ENCODE data around the gene BCAP31.
"Not testable (repeated sequence)": the region's sequence is repeated elsewhere in the genome, so short reads cannot be mapped to it uniquely, and the experiment has no call there.

The BCAP31 gene

DNA sequence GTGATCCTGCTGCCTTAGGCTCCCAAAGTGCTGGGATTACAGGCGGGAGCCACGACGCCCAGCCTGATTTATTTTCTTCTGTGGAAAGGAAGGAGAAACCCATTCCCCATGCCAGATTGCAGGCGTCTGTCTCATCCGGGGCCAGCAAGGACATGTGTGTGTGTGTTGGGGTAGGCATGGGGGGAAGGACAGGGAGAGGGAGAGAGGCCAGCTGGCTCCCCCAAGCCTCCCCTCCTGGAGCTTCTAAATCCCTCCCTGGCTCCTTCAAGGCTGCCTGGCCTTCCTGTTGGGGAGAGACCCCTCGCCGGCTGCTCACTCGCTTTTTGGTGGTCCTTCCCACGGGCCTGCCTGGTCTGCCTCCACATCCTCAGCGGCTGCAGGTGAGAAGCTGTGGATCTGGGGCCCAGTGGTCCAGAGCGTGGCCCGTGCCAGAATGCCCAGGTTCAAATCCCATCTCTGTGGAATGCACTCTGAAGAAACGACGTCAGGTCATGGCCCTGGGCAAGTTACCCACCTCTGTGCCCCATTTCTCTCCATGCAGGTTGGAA is 38.5 kb upstream of the BCAP31 start:
- no peak for DNase-seq (ENCODE audit: low read depth in 2 of 2)

DNA sequence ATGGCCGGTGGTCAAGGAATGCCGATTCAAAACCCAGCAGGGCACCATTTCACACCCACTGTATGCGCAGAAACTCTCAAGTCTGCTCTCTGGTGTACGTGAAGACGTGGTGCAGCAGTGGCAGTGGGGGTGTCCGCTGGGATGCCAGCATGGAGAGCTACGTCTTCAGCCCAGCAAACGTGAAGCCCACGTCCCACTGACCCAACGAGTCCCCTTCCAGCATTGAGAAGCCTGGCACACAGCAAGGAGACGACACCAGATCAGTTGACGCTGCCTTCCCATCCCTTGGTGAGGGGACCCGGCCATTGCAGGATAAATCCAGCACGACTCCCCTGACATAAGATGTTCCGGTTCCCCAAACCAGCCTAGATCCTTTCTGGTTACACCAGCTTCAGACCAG is 37.7 kb upstream of the BCAP31 start:
- DNase-seq (ENCODE audit: low read depth in 2 of 2): no peak

DNA sequence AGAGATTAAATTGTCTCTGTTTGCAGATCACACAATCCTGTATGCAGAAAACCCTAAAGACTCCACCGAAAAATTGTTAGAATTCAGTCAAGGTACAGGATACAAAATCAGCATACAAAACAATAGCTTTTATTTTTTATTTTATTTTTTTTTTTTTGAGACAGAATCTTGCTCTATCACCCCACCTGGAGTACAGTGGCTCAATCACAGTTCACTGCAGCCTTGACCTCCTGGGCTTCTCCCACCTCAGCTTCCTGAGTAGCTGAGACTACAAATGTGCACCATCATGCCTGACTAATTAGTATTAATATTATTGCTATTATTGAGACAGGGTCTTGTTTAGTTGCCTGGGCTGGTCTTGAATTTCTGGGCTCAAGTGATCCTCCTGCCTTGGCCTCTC is 30.9 kb upstream of the BCAP31 start:
- no peak for DNase-seq (ENCODE audit: low read depth in 2 of 2)

DNA sequence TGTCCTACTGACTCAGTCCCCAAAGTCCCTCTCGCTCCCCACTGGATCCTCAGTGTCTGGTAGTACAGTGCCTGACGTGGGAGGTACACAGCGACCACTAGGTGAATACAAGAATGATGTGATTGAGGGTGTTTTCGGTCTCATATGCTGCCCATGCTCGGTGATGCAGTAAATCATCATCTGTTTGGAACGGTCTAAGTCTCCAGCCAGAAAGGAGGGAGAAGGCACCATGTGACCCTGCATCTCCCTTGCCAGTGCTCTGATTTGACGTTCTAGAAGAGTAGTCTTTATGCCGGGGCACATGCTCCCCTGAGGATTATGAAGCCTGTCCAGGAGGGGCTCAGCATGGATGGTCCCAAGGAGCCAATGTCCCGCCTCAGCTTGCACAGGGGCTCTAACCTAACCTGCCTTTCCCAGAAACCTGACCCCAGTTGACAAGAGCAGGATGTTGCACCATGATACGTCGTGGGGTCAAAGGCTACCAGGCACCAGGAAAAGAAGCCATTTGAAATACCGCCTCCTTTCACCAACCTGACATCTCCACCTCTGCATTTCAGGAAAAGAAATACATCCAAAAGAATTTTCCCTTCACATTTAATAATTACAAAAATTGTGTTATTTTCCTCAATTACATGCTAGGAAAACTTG is 26.1 kb upstream of the BCAP31 start:
- DNase-seq (ENCODE audit: low read depth in 2 of 2): no peak

DNA sequence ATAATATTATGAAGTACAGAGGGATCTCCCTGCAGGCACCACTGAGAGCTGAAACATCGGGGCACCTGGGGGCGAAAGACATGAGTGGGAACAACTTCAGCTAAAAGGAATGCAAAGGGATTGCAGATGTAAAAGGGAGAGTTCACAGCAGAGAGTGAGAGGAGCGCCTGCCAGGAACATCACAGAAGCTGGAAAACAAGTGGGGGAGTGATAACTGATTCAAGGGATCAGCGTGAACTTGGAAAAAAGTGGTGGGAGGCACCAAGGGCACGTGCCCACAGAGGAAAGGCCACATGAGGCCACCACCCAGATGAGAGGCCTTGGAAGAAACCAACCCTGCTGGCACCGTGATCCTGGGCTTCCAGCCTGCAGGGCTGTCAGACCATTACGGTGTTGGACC is 24.8 kb upstream of the BCAP31 start:
- DNase-seq (ENCODE audit: low read depth in 2 of 2): not testable (repeated sequence)

DNA sequence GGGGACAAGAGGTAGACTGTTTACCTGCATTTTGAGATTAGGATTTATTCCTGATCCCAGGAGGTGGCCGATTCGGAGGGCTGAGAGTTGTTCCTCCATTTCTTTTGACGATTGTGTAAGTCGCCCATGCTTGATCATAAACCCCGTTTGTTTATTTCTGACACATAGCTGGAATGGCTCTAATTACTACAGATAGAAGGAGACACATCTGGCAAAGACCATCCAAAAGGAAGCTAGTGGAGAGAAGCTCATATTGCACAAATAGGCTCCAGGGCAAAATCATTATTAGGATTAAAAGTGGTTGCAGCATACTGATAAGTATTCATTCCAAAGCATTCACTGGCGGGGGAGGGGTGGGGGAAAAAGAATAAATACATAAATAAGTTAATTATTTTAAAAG is 22.8 kb upstream of the BCAP31 start:
- not testable (repeated sequence) for DNase-seq (ENCODE audit: low read depth in 2 of 2)

DNA sequence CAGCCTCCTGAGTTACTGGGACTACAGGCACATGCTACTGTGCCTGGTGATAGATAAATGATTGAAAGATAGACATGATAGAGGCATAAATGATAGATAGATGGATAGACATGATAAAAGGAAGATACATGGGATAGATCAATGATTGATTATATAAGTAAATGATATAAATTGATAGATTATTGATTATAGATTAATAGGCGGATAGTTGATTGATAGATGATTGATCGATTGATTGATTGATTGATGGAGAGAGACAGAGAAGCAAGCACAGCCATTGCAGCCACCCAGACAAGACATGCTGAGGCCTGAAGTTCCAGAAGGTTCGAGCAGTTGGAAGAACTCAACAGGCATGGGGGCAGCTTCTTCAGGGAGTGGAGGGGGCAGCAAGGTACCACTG is 22.2 kb upstream of the BCAP31 start:
- DNase-seq (ENCODE audit: low read depth in 2 of 2): no peak

DNA sequence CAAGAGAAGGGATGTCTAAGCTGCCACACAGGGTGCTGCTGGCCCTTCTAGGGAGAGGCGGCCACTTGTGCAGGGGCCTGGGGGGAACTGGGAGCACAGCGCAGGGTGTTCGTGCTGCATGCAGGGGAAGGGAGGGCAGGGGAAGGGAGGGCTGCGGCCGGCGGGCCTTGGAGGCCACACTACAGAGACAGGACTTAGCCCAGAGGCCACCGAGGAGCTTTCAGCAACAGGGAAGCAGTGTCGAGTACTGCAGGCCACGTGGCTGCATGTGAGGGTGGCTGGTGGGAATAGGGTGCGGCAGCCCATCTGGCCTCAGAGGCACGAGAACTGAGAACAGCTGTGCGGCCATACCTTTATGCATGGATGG is 20.9 kb upstream of the BCAP31 start:
- DNase-seq (ENCODE audit: low read depth in 2 of 2): not testable (repeated sequence)

DNA sequence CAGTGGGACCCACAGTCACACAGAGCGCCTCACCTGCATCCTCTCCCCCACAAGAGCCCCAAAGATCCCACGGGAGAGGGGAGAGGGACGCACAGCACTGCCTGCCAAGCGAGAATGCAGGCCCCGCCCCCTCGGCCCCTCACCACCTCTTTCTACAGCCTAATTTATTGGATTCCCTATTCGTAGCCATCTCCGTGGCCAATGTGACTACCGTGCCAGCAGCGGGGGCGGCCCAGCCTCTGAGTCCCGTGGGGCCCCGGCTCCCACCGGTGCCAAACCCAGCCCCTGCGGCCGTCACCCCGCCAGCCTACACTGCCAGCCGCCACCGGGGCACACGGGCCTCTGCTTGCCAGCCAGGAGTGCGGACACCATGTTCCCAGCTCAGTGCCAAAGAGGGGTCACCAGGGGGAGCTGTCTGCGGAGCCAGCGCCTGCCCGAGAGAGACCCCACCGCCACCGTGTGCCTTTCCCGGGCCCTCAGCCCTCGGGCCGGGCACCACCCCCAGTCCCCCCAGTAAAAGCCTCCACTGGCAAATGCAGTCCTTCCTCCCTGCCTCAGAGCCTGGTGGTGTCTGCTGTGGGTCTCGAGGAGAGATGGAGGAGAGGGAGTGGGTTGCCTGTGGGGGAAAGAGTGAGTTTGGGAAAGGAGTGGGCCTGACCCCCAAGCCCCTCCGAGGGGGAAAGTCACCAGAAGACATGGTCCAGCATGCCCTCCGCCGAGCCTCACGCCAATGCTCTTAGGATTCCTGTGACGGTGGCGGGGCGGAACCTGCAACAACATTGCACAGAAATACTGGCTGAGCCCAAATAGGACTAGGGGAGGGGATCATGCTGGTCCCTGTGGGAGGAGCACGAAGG is 20.3 kb upstream of the BCAP31 start:
- no peak for DNase-seq (ENCODE audit: low read depth in 2 of 2)

DNA sequence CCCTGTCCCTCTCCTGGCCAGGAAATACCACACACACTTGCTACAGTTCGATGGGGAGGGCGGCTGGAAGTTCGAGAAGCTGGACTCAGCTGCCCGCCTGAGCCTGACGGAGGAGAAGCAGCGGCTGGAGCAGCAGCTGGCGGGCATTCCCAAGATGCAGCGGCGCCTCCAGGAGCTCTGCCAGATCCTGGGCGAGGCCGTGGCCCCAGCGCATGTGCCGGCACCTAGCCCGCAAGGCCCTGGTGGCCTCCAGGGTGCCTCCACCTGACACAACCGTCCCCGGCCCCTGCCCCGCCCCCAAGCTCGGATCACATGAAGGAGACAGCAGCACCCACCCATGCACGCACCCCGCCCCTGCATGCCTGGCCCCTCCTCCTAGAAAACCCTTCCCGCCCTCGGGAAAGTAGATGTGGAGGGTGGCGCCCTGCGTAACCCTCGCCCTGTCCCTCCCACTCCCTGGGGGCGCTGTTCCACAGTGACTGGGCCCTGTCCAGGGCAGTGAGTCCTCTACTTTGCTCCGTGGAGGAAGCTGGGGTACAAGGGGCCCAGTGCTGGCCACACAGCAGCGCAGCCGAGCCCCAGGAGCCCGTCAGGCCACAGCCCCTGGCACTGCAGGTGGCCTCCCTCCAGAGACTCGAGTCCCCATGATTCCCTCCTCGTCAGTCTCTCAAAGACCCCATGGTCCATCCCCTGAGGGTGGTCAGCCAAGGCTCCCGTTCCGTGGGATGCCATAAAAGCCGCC is 19.5 kb upstream of the BCAP31 start:
- DNase-seq (ENCODE audit: low read depth in 2 of 2): not testable (repeated sequence)

DNA sequence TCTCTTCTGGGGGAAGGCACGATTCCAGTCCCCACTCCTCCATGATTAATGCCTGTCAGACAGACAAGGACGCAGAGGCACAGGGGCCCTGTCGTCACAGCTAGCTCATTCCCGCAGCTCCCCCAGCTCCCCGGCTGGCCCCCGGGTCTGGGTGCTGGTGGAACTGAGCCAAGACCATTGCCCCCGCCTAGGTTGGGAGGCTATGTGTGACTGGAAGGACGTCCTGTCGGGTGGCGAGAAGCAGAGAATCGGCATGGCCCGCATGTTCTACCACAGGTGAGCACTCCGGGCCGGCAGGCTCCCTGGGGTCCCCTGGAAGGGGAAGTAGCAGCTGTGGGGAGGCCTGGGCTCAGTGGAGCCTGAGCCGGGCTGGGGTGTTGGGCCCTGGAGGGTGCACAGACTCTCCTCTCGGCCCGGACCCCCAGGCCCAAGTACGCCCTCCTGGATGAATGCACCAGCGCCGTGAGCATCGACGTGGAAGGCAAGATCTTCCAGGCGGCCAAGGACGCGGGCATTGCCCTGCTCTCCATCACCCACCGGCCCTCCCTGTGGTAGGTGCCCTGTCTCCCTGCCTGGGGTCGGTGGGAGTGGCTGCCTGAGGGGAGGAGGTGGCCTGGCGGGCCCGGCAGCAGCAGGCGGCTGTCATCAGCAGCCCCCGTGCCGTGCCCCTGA is 18.7 kb upstream of the BCAP31 start:
- DNase-seq (ENCODE audit: low read depth in 2 of 2): not testable (repeated sequence)

DNA sequence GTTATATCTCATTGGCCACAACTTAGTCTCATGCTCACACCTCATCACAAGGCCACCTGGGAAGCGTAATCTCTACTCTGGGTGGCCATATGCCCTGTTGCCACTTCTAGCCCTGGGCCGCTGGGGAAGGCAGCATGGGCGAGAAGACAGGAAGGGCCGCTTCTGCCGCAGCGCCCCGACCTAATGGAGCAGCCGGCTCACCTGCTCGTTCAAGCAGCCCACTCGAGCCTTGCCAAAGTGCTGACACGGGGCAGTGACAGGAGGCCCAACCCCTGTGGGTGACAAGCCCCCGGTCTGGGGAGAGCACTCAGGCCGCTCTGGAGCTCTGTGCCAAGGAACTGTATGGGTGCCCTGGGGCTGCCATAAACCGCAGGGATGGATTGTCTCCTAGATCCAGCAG is 17.9 kb upstream of the BCAP31 start:
- DNase-seq (ENCODE audit: low read depth in 2 of 2): not testable (repeated sequence)

DNA sequence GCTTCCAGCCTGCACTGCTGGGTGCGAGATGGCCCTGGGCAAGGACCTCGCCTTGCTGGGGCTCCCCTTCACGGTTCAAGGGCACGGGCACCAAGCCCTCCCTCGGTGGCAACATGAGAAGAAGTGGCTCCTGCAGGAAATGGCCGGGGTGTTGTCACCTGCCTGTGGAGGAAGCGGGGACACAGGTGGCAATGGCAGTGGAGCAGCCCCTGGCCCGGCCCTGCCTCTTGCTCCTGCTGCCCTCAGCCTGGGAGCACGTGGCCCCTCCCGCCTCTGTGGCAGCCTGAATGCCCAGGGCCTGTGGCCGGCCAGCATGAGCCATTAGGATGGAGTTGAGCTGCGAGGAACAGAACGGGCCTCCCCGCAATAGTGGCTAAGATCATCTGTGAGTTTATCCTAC is 17.3 kb upstream of the BCAP31 start:
- DNase-seq (ENCODE audit: low read depth in 2 of 2): no peak

DNA sequence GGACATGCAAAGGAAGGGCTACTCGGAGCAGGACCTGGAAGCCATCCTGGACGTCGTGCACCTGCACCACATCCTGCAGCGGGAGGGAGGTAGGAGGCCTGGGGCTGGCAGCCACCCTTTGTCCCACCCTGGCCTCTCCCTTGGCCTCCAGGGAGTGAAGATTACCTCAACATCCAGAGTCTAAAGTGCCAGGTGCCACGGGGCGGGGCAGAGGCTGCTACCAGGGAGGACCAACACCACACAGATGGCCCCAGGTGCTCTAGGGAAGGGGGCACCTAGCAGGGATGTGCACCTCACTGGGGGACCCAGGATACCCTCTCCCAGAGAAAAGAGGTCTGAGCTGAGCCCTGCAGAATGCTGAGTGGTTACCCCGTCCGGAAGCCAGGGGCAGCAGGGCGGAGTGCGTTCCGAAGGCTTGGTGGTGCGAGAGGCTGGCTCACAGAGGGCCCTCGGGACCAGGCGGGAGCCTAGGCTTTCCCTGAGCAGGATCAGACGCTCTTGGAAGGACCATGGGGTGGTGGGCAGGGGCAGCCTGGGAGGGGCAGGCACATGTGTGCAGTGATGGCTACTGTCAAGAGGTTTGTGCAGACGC is 16.5 kb upstream of the BCAP31 start:
- DNase-seq (ENCODE audit: low read depth in 2 of 2): no peak

DNA sequence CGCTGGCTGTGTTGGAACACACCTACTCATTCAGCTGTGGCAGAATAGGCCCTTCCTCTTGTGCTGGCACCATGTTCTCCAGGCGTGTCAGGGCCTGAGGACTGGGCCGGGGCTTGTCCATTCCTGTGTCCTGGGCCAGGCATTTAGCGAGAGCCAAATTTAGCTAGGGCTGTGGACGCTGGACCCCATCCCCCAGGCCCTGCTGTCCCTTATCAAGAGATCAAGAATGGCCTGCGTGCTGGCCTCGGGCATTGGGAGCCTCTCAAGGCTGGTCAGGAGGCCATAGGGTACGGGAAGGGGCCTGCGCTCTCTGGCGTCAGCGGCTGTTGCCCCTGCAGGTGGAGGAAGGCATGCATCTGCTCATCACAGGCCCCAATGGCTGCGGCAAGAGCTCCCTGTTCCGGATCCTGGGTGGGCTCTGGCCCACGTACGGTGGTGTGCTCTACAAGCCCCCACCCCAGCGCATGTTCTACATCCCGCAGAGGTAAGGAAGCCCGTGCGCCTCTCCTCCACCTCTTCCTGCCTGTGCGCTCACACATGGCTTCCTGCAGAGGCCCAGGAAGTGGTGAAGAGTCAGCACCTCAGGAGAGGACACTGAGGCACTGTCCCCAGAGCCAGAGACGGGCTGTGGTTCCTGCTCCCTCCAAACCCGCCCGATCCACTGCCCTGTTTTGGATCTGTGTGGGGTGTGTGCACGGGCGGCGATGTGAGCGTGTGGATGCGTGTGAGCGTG is 15.7 kb upstream of the BCAP31 start:
- no peak for DNase-seq (ENCODE audit: low read depth in 2 of 2)

DNA sequence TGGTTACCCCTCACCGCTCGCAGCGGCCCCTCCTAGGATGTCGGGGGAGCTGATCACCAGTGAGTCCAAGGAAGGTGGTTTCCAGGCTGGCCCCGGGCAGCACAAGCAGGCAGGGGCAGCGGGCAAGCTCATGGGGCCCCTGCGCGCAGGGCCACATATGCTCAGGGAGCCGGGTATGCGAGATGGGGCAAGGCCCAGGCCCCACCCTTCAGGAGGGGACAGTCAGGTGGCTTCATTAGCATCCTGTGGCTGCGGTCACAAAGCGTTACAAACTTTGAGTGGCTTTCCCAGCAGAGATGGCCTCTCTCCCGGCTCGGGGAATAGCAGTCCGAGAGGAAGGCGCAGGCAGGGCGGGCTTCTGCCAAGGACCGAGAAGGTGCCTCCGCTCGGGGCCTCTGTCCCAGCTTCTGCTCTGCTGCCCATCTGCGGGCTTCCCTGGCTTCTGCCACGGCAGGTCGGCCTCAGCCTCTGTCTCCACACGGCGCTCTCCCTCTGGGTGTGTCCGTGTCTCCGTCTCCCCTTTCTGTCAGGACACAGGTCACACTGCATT is 13.9 kb upstream of the BCAP31 start:
- DNase-seq (ENCODE audit: low read depth in 2 of 2): no peak

DNA sequence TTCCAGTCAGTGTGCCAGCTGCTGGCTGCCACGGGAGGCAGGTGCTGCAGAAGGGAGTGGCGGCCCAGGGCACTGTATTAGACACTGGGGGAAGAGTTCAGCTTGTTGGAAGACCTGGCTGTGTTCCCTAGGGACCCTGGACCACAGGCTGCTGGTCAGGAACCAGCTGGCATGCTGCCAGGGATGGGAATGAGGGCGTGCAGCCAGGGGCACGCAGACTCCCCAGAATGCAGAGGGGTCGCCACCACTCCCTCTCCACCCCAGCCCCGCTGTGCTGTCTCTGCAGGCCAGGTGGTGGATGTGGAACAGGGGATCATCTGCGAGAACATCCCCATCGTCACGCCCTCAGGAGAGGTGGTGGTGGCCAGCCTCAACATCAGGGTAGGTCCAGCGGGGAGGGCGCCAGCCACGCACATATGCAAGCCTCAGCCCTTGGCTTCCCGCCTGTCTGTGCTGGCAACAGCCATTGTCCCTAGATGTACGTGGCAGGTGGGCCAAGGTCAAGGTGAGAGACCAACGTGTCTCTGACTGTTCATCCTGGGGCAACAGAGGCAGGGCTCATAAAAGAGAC is 12.8 kb upstream of the BCAP31 start:
- no peak for DNase-seq (ENCODE audit: low read depth in 2 of 2)

DNA sequence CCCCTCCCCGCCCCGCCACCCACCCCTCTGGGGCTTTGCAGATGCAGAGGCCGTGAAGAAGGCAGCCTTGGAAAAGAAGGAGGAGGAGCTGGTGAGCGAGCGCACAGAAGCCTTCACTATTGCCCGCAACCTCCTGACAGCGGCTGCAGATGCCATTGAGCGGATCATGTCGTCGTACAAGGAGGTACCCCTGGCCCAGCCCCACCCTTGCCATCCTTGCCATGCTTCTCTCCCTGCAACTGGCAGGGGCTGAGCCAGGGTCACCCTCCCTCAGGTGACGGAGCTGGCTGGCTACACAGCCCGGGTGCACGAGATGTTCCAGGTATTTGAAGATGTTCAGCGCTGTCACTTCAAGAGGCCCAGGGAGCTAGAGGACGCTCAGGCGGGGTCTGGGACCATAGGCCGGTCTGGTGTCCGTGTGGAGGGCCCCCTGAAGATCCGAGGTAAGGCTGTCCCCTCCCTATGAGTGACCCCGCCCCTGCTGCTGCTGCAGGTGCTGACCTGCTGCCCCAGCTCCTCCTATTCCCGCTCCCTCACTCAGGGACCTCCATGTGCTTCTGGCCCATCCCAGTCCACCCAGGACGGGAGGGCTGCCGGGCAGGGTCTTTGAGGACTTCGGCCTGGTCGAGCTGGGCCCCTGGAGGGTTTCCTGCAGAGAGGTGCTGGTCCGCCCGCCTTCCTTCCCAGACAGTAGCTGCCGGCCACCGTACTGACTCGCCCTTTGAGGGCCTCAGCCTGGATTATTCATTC is 12.1 kb upstream of the BCAP31 start:
- DNase-seq (ENCODE audit: low read depth in 2 of 2): no peak

DNA sequence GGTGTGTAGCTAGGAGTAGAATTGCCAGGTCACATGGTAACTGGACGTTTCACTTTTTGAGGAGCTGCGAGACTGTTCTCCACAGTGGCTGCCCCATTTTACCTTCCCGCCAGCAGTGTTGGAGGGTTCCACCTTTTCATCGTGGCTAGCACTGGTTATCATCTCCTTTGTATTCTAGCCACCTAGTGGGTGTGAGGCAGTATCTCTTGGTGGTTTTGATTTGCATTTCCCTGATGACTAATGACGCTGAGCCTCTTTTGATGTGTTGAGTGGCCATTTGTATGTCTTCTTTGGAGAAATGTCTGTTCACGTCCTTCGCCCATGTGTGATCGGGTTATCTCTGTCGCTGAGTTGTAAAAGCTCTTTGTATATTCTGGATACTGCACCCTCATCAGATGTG is 11.1 kb upstream of the BCAP31 start:
- DNase-seq (ENCODE audit: low read depth in 2 of 2): no peak

Data from stimulated activated CD4-positive, alpha-beta T cell treated with anti-CD3 and anti-CD28 coated beads, Interleukin-4, amount 100 ng/mL, for 48 hours (primary cell).